HL-60 (cell line): ENCODE results near the gene TUBGCP3.

Source experiments
- CTCF ChIP-seq: IDR thresholded peaks from one replicate; pipeline ENCODE4 v1.5.1; 2011; ENCODE audit warnings: low read length, control low read depth, inconsistent platforms; ENCODE audit not compliant: insufficient read depth
- GABPA ChIP-seq: IDR thresholded peaks from 2 replicates; pipeline ENCODE4 v1.6.1; 2012; ENCODE audit warnings: low read depth
- SPI1 ChIP-seq: IDR thresholded peaks from 2 replicates; pipeline ENCODE4 v1.6.1; 2012; ENCODE audit warnings: low read depth, mild to moderate bottlenecking, borderline replicate concordance

- TF ChIP-seq CTCF (no peak), GABPA (no peak), SPI1 (no peak)
Observed at GRCh38 chr13:112444416-112445399, 143.2 kb downstream of the TUBGCP3 start.
